ENCODE data around the gene MIEF1. TPM values are rescaled to one million over a fixed set of nuclear protein-coding genes. Genes with fewer than 3 reads are reported as not detected.

Gene MIEF1
- total and polyA plus RNA-seq, 8 donors, result 16.1 to 28.5 (median 25.4) TPM

GRCh38 chr22:39474351-39475111, 27.6 kb upstream of the MIEF1 start:
- H3K4me3 ChIP-seq, result no peak overlapping the region
- intact Hi-C loops (cut with DNase I), result no loop called here
- ATAC-seq, result no peak

GRCh38 chr22:39475337-39475736, 26.8 kb upstream of the MIEF1 start:
- ATAC-seq (no peak), DNase-seq (no peak)
- no peak overlapping the region for H3K27ac ChIP-seq
- intact Hi-C loops (cut with DNase I), result no loop called here
- H3K4me1 ChIP-seq, result peaks cover 10 to 28% of the 10 kb centered on the region in 2 donors
- no peaks in the 10 kb centered on the region for H3K36me3 ChIP-seq
- H3K9me3 ChIP-seq, result no peaks in the 10 kb centered on the region
- no peak for TF ChIP-seq CTCF (IDR thresholded peaks at IDR 0.05)
- no peaks in the 10 kb centered on the region for H3K27me3 ChIP-seq
- no peak overlapping the region for H3K4me3 ChIP-seq

More at GRCh38 chr22:39474351-39475111, 27.6 kb upstream of the MIEF1 start:
- peaks cover 10 to 35% of the 10 kb centered on the region in 2 donors for H3K4me1 ChIP-seq
- TF ChIP-seq CTCF (IDR thresholded peaks at IDR 0.05), result no peak
- no peaks in the 10 kb centered on the region for H3K36me3 ChIP-seq
- H3K27me3 ChIP-seq, result peaks cover 0 to 4% of the 10 kb centered on the region in 2 donors
- no peak overlapping the region for H3K27ac ChIP-seq
- no peaks in the 10 kb centered on the region for H3K9me3 ChIP-seq
- no peak for DNase-seq

- DNase-seq (no peak), ATAC-seq (no peak)
- H3K36me3 ChIP-seq, result no peaks in the 10 kb centered on the region
- no peak overlapping the region for H3K4me3 ChIP-seq
- H3K27me3 ChIP-seq, result no peaks in the 10 kb centered on the region
- no peaks in the 10 kb centered on the region for H3K9me3 ChIP-seq
- peaks cover 10 to 23% of the 10 kb centered on the region in 2 donors for H3K4me1 ChIP-seq
- intact Hi-C loops (cut with DNase I), result no loop called here
- no peak for TF ChIP-seq CTCF (IDR thresholded peaks at IDR 0.05)
- H3K27ac ChIP-seq, result no peak overlapping the region
Measured at GRCh38 chr22:39475902-39476301, 26.2 kb upstream of the MIEF1 start.

GRCh38 chr22:39476664-39477063, 25.4 kb upstream of the MIEF1 start:
- TF ChIP-seq CTCF (IDR thresholded peaks at IDR 0.05), result no peak
- Histone ChIP-seq H3K9me3 (no peaks in the 10 kb centered on the region), H3K27me3 (no peaks in the 10 kb centered on the region), H3K4me1 (peaks cover 7 to 15% of the 10 kb centered on the region in 2 donors), H3K36me3 (no peaks in the 10 kb centered on the region), H3K27ac (no peak overlapping the region), H3K4me3 (no peak overlapping the region)
- DNase-seq, result no peak
- ATAC-seq, result no peak
- intact Hi-C loops (cut with DNase I), result no loop called here

GRCh38 chr22:39477542-39477941, 24.5 kb upstream of the MIEF1 start:
- ATAC-seq (no peak), DNase-seq (no peak)
- Histone ChIP-seq H3K27me3 (no peaks in the 10 kb centered on the region), H3K36me3 (no peaks in the 10 kb centered on the region), H3K4me3 (no peak overlapping the region), H3K4me1 (peaks cover 0 to 6% of the 10 kb centered on the region in 2 donors), H3K27ac (no peak overlapping the region), H3K9me3 (no peaks in the 10 kb centered on the region)
- TF ChIP-seq CTCF (IDR thresholded peaks at IDR 0.05), result no peak
- intact Hi-C loops (cut with DNase I), result no loop called here
